ENCODE data around the gene RICTOR.

The RICTOR gene, protein sequence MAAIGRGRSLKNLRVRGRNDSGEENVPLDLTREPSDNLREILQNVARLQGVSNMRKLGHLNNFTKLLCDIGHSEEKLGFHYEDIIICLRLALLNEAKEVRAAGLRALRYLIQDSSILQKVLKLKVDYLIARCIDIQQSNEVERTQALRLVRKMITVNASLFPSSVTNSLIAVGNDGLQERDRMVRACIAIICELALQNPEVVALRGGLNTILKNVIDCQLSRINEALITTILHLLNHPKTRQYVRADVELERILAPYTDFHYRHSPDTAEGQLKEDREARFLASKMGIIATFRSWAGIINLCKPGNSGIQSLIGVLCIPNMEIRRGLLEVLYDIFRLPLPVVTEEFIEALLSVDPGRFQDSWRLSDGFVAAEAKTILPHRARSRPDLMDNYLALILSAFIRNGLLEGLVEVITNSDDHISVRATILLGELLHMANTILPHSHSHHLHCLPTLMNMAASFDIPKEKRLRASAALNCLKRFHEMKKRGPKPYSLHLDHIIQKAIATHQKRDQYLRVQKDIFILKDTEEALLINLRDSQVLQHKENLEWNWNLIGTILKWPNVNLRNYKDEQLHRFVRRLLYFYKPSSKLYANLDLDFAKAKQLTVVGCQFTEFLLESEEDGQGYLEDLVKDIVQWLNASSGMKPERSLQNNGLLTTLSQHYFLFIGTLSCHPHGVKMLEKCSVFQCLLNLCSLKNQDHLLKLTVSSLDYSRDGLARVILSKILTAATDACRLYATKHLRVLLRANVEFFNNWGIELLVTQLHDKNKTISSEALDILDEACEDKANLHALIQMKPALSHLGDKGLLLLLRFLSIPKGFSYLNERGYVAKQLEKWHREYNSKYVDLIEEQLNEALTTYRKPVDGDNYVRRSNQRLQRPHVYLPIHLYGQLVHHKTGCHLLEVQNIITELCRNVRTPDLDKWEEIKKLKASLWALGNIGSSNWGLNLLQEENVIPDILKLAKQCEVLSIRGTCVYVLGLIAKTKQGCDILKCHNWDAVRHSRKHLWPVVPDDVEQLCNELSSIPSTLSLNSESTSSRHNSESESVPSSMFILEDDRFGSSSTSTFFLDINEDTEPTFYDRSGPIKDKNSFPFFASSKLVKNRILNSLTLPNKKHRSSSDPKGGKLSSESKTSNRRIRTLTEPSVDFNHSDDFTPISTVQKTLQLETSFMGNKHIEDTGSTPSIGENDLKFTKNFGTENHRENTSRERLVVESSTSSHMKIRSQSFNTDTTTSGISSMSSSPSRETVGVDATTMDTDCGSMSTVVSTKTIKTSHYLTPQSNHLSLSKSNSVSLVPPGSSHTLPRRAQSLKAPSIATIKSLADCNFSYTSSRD (N-terminal part only)

DNA sequence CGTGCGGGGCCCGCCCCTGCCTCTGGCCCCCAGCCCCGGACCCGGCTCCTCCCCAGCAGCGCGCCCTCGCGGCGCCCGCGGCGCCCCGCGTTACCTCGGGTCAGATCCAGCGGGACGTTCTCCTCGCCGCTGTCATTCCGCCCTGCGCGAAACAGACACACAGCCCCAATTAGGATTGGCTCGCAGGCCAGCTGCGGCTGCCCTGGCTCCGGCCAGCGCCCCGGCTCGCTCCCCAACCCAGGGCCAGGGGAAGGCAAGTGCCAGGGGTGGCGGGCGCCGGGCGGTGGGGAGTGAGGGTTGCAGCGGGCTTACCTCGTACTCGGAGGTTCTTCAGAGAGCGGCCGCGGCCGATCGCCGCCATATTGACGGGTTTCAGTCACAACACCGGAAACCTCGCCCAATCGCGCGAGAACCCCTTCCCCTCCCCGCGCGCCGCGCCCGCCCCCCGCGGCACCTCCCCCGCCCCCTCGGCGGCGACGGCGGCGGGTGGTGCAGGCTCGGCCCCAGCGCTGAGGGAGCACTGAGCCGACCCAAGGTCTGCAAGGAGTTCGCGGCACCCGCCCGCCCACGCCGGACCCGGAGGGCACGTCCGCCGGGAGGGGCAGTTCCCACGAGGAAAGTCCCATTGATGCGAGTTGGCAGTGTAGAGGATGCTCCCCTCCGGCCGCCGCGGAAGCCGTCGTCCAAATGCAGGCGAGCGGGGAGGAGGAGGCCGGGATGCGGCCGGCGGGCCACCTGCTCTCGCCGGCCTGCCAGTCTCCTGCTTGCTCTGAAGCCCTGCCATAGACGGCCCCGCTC lies at the start of gene RICTOR:
Gene RICTOR, minus strand, starts transcription at position 383 of the 798 bp plus-strand sequence. Its CDS starts 22 bp downstream, at position 361.
- DNase-seq (ENCODE audit: low read depth in 4 of 4, low spot score in 1 of 4) = peak; percentile 81 to 87 (median 84)

DNA sequence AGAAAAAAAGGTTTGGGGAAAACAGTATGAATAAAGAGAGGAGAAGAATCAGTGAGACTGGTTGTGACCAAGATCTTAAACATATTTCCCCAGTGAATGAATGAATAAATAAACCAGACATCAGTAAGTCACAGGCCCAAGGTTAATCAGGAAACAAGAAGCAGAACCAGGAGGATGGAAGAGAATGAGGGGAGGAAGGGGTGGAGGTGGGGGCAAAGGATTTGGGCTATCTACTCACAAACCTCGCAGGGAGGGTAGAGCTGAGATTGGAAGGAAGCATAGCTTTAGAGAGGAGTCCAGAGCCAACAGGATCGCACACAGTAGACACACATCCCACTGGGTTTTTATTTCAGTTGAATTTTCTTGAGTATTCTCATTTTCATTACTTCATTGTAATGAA lies 47.7 kb upstream of the RICTOR start:
- DNase-seq (ENCODE audit: low read depth in 4 of 4, low spot score in 1 of 4) = no peak

DNA sequence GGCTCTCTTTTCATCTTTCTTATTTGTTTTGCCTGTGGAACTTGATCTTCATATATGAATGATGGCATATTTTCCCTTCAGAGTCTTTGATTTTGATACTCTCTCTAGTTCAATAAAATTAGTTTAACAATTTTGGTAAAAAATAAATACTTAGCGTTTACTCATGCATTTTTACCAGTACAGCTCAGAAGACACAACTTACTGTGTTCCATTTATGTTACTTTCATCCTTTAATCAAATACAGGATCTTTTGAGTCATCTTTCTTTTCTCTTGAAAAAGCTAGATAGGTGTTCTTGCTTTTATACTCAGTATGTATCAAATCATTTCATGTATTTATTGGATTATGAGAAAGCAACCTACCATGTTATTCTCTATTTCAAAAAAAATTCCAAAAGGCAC lies 47.1 kb upstream of the RICTOR start:
- no peak for DNase-seq (ENCODE audit: low read depth in 4 of 4, low spot score in 1 of 4)

DNA sequence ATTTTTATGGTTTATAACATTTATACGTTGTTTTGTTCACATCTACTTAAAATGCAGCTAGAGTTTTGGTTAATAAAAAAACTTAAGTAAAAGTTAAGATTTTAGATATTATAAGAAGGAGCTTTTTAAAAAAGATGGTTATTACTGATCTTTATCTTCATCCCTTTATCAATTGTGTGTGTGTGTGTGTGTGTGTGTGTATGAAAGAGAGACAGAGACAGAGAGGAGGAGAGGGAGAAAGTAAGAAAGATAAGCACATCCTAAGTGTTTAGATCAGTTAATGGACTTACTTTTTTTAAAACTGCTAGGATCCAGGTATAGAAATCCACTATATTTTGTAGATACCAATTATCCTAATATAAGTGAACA lies 45.8 kb upstream of the RICTOR start:
- no peak for DNase-seq (ENCODE audit: low read depth in 4 of 4, low spot score in 1 of 4)

DNA sequence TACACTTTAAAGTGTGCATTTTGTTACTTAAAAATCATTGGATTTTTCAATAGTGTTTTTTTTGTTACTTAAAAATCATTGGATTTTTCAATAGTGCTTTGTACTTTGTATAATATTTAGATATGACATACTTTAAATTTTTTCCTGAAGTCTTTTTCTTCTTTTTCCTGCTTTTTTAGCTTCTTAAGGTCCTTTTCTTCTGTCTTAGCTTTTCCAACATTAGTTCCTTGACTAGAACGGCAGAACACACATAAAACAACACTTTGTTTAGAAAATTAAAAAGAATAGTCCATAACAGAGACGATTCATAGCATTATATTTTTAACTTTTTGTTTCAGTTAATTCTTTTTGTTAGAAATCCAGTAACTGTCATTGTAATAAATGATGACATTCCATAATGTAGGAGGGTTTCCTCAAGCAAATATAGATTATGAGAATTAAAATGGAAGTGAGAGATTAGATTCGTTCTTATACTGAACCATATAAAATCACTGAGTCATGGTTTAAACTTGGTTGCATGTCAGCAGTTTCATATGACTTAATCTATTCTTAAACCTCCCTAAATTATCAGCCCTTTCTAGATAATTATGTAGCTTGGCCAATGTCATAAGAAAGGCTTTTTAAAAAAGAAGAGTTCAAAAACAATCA lies 45.3 kb upstream of the RICTOR start:
- DNase-seq (ENCODE audit: low read depth in 4 of 4, low spot score in 1 of 4) = no peak

- DNase-seq (ENCODE audit: low read depth in 4 of 4, low spot score in 1 of 4) = no peak
These were observed 44.4 kb upstream of the RICTOR start for GRCh38 chr5:39118638-39119037.

GRCh38 chr5:39117401-39117800 lies 43.2 kb upstream of the RICTOR start:
- DNase-seq (ENCODE audit: low read depth in 4 of 4, low spot score in 1 of 4) = no peak

GRCh38 chr5:39116344-39117170 lies 42.4 kb upstream of the RICTOR start:
- no peak for DNase-seq (ENCODE audit: low read depth in 4 of 4, low spot score in 1 of 4)

- DNase-seq (ENCODE audit: low read depth in 4 of 4, low spot score in 1 of 4) = no peak
These were observed 41.6 kb upstream of the RICTOR start for GRCh38 chr5:39115644-39116343.

GRCh38 chr5:39114155-39114554 lies 40.0 kb upstream of the RICTOR start:
- DNase-seq (ENCODE audit: low read depth in 4 of 4, low spot score in 1 of 4) = no peak

- no peak for DNase-seq (ENCODE audit: low read depth in 4 of 4, low spot score in 1 of 4)
These were observed 39.3 kb upstream of the RICTOR start for GRCh38 chr5:39113354-39113953.

DNA sequence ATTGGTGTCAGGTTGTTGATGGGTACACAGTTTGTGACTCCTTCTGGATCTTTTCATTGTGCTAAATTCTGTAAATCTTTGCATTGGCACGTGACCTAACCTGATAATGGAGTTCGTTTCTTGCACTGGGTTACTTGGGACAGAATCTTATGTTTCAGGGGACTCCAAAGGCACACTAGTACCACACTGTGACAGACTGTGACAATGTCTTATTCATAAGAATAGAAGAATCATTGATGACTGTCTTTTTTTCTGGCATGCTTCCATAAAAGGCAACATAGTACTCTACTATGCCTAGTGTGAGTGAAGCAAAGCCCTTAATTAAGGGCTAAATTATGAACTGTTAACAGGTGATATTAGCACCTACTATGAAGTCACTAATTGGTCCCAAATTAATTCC lies 35.4 kb upstream of the RICTOR start:
- DNase-seq (ENCODE audit: low read depth in 4 of 4, low spot score in 1 of 4) = no peak

GRCh38 chr5:39108987-39109386 lies 34.8 kb upstream of the RICTOR start:
- no peak for DNase-seq (ENCODE audit: low read depth in 4 of 4, low spot score in 1 of 4)

GRCh38 chr5:39107350-39107749 lies 33.2 kb upstream of the RICTOR start:
- DNase-seq (ENCODE audit: low read depth in 4 of 4, low spot score in 1 of 4) = no peak

DNA sequence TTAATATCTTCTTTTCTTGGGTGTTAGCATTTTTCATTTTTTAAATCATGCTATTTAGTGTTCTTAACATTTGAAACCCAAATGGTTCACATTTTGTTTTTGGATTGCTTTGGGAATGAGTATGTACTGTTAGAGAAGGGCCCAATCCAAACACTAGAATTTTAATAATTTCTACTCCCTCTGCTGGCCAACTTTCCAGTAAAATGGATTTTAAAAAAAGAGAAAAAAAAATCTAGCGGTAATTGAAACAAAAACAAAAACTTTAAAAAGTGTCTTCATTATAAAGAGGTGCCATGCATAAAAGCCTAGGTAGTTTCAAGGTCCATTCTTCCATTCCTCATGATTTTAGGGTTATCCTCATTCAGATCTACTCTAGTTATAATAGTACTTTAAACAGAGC lies 32.1 kb upstream of the RICTOR start:
- DNase-seq (ENCODE audit: low read depth in 4 of 4, low spot score in 1 of 4) = no peak

GRCh38 chr5:39104221-39104620 lies 30.0 kb upstream of the RICTOR start:
- DNase-seq (ENCODE audit: low read depth in 4 of 4, low spot score in 1 of 4) = no peak

GRCh38 chr5:39102684-39103155 lies 28.5 kb upstream of the RICTOR start:
- no peak for DNase-seq (ENCODE audit: low read depth in 4 of 4, low spot score in 1 of 4)

DNA sequence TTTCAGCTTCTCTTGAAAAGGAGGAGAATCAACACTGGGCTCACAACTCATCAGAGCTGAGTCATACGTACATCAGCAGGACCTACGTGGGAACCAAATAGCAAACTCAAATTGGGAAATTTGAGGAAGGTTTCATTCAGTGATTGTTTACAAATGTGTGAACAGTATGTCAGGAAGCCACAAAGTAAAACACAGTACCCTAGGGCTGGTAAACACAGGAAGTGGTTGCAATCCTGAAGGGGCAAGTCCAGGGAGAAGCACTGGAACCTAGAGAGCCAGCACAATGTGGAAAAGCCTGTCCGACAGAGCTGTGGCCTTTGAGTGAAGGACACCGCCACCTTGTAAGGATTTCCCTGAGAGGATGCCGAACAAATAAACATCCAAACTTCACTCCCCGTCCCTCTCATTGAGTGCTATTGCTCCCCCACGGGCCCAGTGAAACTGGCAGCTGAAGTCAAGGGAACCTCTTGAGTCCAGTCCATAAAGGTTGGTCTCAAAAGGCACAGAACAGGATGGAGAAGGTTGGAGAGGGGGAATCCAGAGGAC lies 26.7 kb upstream of the RICTOR start:
- DNase-seq (ENCODE audit: low read depth in 4 of 4, low spot score in 1 of 4) = no peak

All from stimulated activated CD4-positive, alpha-beta T cell treated with anti-CD3 and anti-CD28 coated beads, Interleukin-1b, Interleukin-23, amount 100 ng/mL, for 24 hours (primary cell).